Measurements from ENCODE around the gene BZW2. TPM values are rescaled to one million over a fixed set of nuclear protein-coding genes. Genes with fewer than 3 reads are reported as not detected.

BZW2 gene
- total RNA-seq, 1 experiment from 2014 or later = 80.9 TPM

GRCh38 chr7:16718111-16718656, 72.2 kb downstream of the BZW2 start:
- Histone ChIP-seq H3K36me3 (ENCODE audit: control insufficient read depth, insufficient read depth, low read length) (no peaks in the 10 kb centered on the region), H3K9me3 (ENCODE audit: control insufficient read depth, insufficient read depth, low read depth, low read length) (no peaks in the 10 kb centered on the region), H3K4me3 (ENCODE audit: low read depth in 2 of 2, low read length in 2 of 2) (no peak overlapping the region), H3K27me3 (ENCODE audit: control insufficient read depth, insufficient read depth, low read length) (no peaks in the 10 kb centered on the region), H3K27ac (ENCODE audit: low read length) (no peak overlapping the region), H3K4me1 (ENCODE audit: control insufficient read depth, insufficient read depth, low read length) (no peaks in the 10 kb centered on the region)
- POLR2A ChIA-PET = interaction anchor here (0.6 kb wide), 1 partner anchor 886 kb away, joined by 3 read pairs; no protein-coding TSS in a partner anchor
- DNase-seq (ENCODE audit: low read depth, low spot score) (no peak), ATAC-seq (no peak)
- BruUV-seq (replicated peaks) = no TSS peak
- in situ Hi-C loops (cut with HindIII; ENCODE audit: low pct_unique_long_range_greater_than_20kb, low sequenced_read_pairs) (no loop called here), intact Hi-C loops (cut with micrococcal nuclease; ENCODE audit: unreplicated experiment) (no loop called here)
- CTCF ChIA-PET = no interaction called here
- TF ChIP-seq SIN3A (IDR thresholded peaks at IDR 0.05; ENCODE audit: borderline replicate concordance, insufficient read depth, low read depth, low read length) (no peak), POLR2AphosphoS5 (IDR thresholded peaks at IDR 0.05; ENCODE audit: low read depth, low read length) (no peak), TCF7L2 (IDR thresholded peaks at IDR 0.05; ENCODE audit: low read depth, low read length) (no peak)
- TF ChIP-seq, protein P1, sequence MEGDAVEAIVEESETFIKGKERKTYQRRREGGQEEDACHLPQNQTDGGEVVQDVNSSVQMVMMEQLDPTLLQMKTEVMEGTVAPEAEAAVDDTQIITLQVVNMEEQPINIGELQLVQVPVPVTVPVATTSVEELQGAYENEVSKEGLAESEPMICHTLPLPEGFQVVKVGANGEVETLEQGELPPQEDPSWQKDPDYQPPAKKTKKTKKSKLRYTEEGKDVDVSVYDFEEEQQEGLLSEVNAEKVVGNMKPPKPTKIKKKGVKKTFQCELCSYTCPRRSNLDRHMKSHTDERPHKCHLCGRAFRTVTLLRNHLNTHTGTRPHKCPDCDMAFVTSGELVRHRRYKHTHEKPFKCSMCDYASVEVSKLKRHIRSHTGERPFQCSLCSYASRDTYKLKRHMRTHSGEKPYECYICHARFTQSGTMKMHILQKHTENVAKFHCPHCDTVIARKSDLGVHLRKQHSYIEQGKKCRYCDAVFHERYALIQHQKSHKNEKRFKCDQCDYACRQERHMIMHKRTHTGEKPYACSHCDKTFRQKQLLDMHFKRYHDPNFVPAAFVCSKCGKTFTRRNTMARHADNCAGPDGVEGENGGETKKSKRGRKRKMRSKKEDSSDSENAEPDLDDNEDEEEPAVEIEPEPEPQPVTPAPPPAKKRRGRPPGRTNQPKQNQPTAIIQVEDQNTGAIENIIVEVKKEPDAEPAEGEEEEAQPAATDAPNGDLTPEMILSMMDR (IDR thresholded peaks at IDR 0.05) = no peak
- TF ChIP-seq, protein P2, sequence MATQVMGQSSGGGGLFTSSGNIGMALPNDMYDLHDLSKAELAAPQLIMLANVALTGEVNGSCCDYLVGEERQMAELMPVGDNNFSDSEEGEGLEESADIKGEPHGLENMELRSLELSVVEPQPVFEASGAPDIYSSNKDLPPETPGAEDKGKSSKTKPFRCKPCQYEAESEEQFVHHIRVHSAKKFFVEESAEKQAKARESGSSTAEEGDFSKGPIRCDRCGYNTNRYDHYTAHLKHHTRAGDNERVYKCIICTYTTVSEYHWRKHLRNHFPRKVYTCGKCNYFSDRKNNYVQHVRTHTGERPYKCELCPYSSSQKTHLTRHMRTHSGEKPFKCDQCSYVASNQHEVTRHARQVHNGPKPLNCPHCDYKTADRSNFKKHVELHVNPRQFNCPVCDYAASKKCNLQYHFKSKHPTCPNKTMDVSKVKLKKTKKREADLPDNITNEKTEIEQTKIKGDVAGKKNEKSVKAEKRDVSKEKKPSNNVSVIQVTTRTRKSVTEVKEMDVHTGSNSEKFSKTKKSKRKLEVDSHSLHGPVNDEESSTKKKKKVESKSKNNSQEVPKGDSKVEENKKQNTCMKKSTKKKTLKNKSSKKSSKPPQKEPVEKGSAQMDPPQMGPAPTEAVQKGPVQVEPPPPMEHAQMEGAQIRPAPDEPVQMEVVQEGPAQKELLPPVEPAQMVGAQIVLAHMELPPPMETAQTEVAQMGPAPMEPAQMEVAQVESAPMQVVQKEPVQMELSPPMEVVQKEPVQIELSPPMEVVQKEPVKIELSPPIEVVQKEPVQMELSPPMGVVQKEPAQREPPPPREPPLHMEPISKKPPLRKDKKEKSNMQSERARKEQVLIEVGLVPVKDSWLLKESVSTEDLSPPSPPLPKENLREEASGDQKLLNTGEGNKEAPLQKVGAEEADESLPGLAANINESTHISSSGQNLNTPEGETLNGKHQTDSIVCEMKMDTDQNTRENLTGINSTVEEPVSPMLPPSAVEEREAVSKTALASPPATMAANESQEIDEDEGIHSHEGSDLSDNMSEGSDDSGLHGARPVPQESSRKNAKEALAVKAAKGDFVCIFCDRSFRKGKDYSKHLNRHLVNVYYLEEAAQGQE (IDR thresholded peaks at IDR 0.05; ENCODE audit: insufficient read depth in 1 of 2, low read depth in 2 of 2, low read length in 1 of 2) = no peak

DNA sequence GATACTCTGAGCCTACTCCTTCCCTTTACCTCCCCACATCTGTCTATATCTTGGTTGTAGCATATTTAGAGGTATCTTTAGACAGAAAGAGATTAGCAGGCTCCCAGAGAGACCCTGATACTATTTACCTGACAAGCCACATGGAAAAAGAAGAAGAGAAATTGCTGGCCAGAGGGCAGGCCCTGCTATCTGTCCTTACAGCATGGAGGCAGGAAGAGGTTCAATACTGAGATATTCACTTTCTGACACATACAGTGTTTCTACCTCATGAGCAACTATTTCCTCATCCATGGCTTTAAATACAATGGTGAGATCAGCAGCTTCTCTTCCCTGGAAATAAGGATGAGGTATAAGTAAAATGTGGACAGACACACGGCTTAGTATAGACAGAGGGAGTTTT, 73.7 kb downstream of the BZW2 start:
- Histone ChIP-seq H3K27ac (ENCODE audit: low read length) (no peak overlapping the region), H3K36me3 (ENCODE audit: control insufficient read depth, insufficient read depth, low read length) (no peaks in the 10 kb centered on the region), H3K4me3 (ENCODE audit: low read depth in 2 of 2, low read length in 2 of 2) (no peak overlapping the region), H3K9me3 (ENCODE audit: control insufficient read depth, insufficient read depth, low read depth, low read length) (no peaks in the 10 kb centered on the region), H3K27me3 (ENCODE audit: control insufficient read depth, insufficient read depth, low read length) (no peaks in the 10 kb centered on the region), H3K4me1 (ENCODE audit: control insufficient read depth, insufficient read depth, low read length) (no peaks in the 10 kb centered on the region)
- BruUV-seq (replicated peaks) = no TSS peak
- POLR2A ChIA-PET = no interaction called here
- TF ChIP-seq, protein P2 (IDR thresholded peaks at IDR 0.05; ENCODE audit: insufficient read depth in 1 of 2, low read depth in 2 of 2, low read length in 1 of 2) = no peak
- TF ChIP-seq POLR2AphosphoS5 (IDR thresholded peaks at IDR 0.05; ENCODE audit: low read depth, low read length) (no peak), SIN3A (IDR thresholded peaks at IDR 0.05; ENCODE audit: borderline replicate concordance, insufficient read depth, low read depth, low read length) (no peak), TCF7L2 (IDR thresholded peaks at IDR 0.05; ENCODE audit: low read depth, low read length) (no peak)
- TF ChIP-seq, protein P1 (IDR thresholded peaks at IDR 0.05) = no peak
- intact Hi-C loops (cut with micrococcal nuclease; ENCODE audit: unreplicated experiment) (no loop called here), in situ Hi-C loops (cut with HindIII; ENCODE audit: low pct_unique_long_range_greater_than_20kb, low sequenced_read_pairs) (no loop called here)
- ATAC-seq (peak; percentile 38; the same call in 1 of the 2 replicates), DNase-seq (ENCODE audit: low read depth, low spot score) (no peak)
- CTCF ChIA-PET = interaction anchor here (0.7 kb wide), 1 partner anchor 25 kb away, joined by 5 read pairs; no protein-coding TSS in a partner anchor

Data from Panc1 (cell line).